SU-DHL-6 (cell line): Measurements from ENCODE around the gene ENOX2.

ENCODE experiments used
- H2AFZ ChIP-seq: fragments of 200-600 bp; sonication (generic); 2 replicates; pipeline ENCODE4 v1.6.1; 2014; ENCODE audit warnings: low read depth, mild to moderate bottlenecking, moderate library complexity, mixed read lengths, antibody characterized with exemption, low read length; ENCODE audit not compliant: severe bottlenecking
- H3F3A ChIP-seq: fragments of 200-600 bp; shearing (Covaris generic); 2 replicates; pipeline ENCODE4 v1.6.0; 2016; ENCODE audit warnings: antibody characterized with exemption, mild to moderate bottlenecking; ENCODE audit not compliant: insufficient read depth
- H3K27ac ChIP-seq: fragments of 200-600 bp; sonication (generic); 2 replicates; pipeline ENCODE4 v1.5.1; 2016; ENCODE audit warnings: low read depth, mild to moderate bottlenecking, low read length, moderate library complexity, mixed read lengths
- H3K27me3 ChIP-seq: fragments of 200-600 bp; sonication (generic), shearing (Covaris generic); 2 replicates; pipeline ENCODE4 v1.6.0; 2014; ENCODE audit warnings: mild to moderate bottlenecking, low read length
- H3K36me3 ChIP-seq: fragments of 200-600 bp; sonication (generic); 2 replicates; pipeline ENCODE4 v1.6.1; 2014; ENCODE audit warnings: mild to moderate bottlenecking, low read length, mixed read lengths
- H3K4me2 ChIP-seq: fragments of 300-600, 200-600 bp; shearing (Covaris generic), sonication (generic); 2 replicates; pipeline ENCODE4 v1.6.0; 2014; ENCODE audit warnings: low read length, low read depth, mild to moderate bottlenecking; ENCODE audit not compliant: poor library complexity, severe bottlenecking
- H3K4me3 ChIP-seq: fragments of 200-600 bp; sonication (generic); 2 replicates; pipeline ENCODE4 v1.5.1; 2014; ENCODE audit warnings: antibody characterized with exemption, low read length, mild to moderate bottlenecking, mixed read lengths; ENCODE audit not compliant: insufficient read depth, poor library complexity, severe bottlenecking
- H3K79me2 ChIP-seq: fragments of 200-600 bp; sonication (generic); 2 replicates; pipeline ENCODE4 v1.6.1; 2014; ENCODE audit warnings: mild to moderate bottlenecking, low read length, moderate library complexity; ENCODE audit not compliant: insufficient read depth
- H3K9ac ChIP-seq: fragments of 200-600 bp; sonication (generic); 2 replicates; pipeline ENCODE4 v1.7.0; 2014; ENCODE audit warnings: mild to moderate bottlenecking, low read length
- H3K9me2 ChIP-seq: fragments of 200-600 bp; sonication (generic); replicated peaks from 2 replicates; pipeline ENCODE4 v1.6.1; 2014; ENCODE audit warnings: low read length; ENCODE audit not compliant: insufficient read depth
- H3K9me3 ChIP-seq: fragments of 200-600 bp; sonication (generic); 2 replicates; pipeline ENCODE4 v1.6.1; 2014; ENCODE audit warnings: low read length, mixed read lengths; ENCODE audit not compliant: insufficient read depth
- H4K20me1 ChIP-seq: fragments of 200-600 bp; sonication (generic); 2 replicates; pipeline ENCODE4 v1.6.1; 2014; ENCODE audit warnings: low read depth, mild to moderate bottlenecking, antibody characterized with exemption, low read length, moderate library complexity, mixed read lengths
- EZH2phosphoT487 ChIP-seq: fragments of 200-600 bp; sonication (generic), shearing (Covaris generic); conservative IDR thresholded peaks from 2 replicates; pipeline ENCODE4 v1.6.1; 2018; ENCODE audit warnings: mild to moderate bottlenecking, antibody characterized with exemption, low read length, moderate library complexity, mixed read lengths
- TF ChIP-seq, protein P1 (sequence below): fragments of 200-600 bp; sonication (generic); IDR thresholded peaks from one replicate; pipeline ENCODE4 v1.5.1; 2017; ENCODE audit warnings: antibody characterized with exemption, mild to moderate bottlenecking, low read length, moderate library complexity; ENCODE audit not compliant: insufficient read depth, poor library complexity, severe bottlenecking

ENOX2 gene

GRCh38 chrX:130916636-130917422, 13.8 kb upstream of the ENOX2 start:
- Histone ChIP-seq H4K20me1 (no peaks in the 10 kb centered on the region), H3K27ac (no peak overlapping the region), H3K9me3 (no peaks in the 10 kb centered on the region), H2AFZ (no peak overlapping the region), H3F3A (no peaks in the 10 kb centered on the region), H3K36me3 (no peaks in the 10 kb centered on the region), H3K27me3 (no peaks in the 10 kb centered on the region), H3K9ac (no peak overlapping the region), H3K4me3 (no peak overlapping the region), H3K9me2 (no peaks in the 10 kb centered on the region), H3K4me2 (no peak overlapping the region), H3K79me2 (no peaks in the 10 kb centered on the region)
- TF ChIP-seq, protein P1, sequence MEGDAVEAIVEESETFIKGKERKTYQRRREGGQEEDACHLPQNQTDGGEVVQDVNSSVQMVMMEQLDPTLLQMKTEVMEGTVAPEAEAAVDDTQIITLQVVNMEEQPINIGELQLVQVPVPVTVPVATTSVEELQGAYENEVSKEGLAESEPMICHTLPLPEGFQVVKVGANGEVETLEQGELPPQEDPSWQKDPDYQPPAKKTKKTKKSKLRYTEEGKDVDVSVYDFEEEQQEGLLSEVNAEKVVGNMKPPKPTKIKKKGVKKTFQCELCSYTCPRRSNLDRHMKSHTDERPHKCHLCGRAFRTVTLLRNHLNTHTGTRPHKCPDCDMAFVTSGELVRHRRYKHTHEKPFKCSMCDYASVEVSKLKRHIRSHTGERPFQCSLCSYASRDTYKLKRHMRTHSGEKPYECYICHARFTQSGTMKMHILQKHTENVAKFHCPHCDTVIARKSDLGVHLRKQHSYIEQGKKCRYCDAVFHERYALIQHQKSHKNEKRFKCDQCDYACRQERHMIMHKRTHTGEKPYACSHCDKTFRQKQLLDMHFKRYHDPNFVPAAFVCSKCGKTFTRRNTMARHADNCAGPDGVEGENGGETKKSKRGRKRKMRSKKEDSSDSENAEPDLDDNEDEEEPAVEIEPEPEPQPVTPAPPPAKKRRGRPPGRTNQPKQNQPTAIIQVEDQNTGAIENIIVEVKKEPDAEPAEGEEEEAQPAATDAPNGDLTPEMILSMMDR, result peak; percentile 40
- no peak for TF ChIP-seq EZH2phosphoT487

DNA sequence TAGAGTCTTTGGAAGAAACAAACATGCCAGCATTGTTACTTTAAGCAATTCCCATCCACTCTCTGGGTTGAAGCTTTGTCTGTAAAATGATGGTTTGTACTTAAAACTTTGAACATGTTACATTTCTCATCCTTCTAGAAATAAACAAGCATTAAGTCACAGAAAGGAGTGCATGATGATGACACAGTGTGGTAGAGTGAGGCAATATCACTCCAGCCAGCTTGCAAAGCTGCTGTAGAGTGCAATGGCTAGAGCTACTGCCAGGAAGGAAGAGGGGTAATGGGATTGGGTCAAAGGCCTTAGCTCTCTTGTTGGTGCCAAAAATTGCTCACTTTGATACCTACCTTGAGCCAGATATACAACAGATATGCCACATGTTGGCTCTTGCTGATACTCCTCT, 12.3 kb upstream of the ENOX2 start:
- no peak for TF ChIP-seq EZH2phosphoT487
- TF ChIP-seq, protein P1, result no peak
- Histone ChIP-seq H3K27ac (no peak overlapping the region), H3K9ac (no peak overlapping the region), H3F3A (no peaks in the 10 kb centered on the region), H3K79me2 (no peaks in the 10 kb centered on the region), H2AFZ (no peak overlapping the region), H3K9me2 (no peaks in the 10 kb centered on the region), H3K36me3 (no peaks in the 10 kb centered on the region), H3K27me3 (no peaks in the 10 kb centered on the region), H4K20me1 (no peaks in the 10 kb centered on the region), H3K9me3 (no peaks in the 10 kb centered on the region), H3K4me3 (no peak overlapping the region), H3K4me2 (no peak overlapping the region)

DNA sequence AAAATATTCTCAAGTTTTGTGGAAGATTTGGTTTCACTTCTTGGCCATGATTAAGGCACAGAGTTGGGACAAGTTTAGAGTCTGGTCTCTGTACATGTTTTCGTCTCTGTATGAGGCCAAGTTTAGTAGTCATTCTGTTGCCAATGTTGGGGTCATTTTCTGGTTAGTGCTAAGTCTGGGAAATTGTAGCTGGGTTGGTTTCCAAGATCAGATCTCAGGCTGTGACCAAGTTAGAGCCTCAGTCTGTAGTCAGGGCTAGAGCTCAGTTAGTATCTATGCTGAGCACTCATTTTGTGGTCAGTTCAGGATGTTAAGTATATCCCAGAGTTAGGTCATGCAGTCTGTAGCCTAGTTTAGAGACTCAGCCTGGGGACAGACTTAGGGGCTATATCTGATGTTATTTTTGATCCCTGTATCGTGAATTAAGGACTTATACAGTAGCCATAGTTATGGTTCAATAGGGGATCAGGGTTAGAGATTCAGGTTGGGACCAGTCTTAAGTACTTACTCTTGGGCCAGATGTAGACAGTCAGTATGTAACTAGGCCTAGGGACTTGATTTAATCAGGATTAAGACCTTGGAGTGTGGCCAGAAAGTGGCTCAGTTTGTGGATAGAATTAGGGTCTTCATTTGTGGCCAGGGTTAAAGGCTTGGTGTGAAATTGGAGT, 6.6 kb upstream of the ENOX2 start:
- Histone ChIP-seq H3K4me3 (no peak overlapping the region), H3K4me2 (no peak overlapping the region), H4K20me1 (no peaks in the 10 kb centered on the region), H3K27me3 (no peaks in the 10 kb centered on the region), H3K27ac (no peak overlapping the region), H3F3A (no peaks in the 10 kb centered on the region), H3K79me2 (no peaks in the 10 kb centered on the region), H3K9me3 (no peaks in the 10 kb centered on the region), H3K9ac (no peak overlapping the region), H2AFZ (no peak overlapping the region), H3K36me3 (no peaks in the 10 kb centered on the region), H3K9me2 (no peaks in the 10 kb centered on the region)
- no peak for TF ChIP-seq EZH2phosphoT487
- TF ChIP-seq, protein P1, result no peak
